Esophagus squamous epithelium (tissue), 5 donors: ENCODE results near the gene ITPR3. TPM values are rescaled to one million over a fixed set of nuclear protein-coding genes. Genes with fewer than 3 reads are reported as not detected.

Source experiments
- DNase-seq: peaks from one replicate; lab custom pipeline; 2025; lab: John Stamatoyannopoulos, UW
- H3K27ac ChIP-seq, 4 donors: fragments of 200-600 bp; sonication (generic); one replicate each; pipeline ENCODE4 v1.5.1; 2016 to 2019; ENCODE audit warnings: mild to moderate bottlenecking in 1 of 4
- H3K27me3 ChIP-seq, 4 donors: fragments of 200-600 bp; sonication (generic); 1 replicate in 3 of 4; 2 replicates in 1 of 4; pipeline versions ENCODE4 v1.5.1 to v1.6.0; 2017 to 2021; ENCODE audit warnings: antibody characterized with exemption in 1 of 4
- H3K36me3 ChIP-seq, 3 donors: fragments of 200-600 bp; sonication (generic); one replicate each; pipeline ENCODE4 v1.5.1; 2016 to 2019
- H3K4me1 ChIP-seq, 3 donors: fragments of 200-600 bp; sonication (generic); one replicate each; pipeline ENCODE4 v1.5.1; 2017 to 2019
- H3K4me3 ChIP-seq, 4 donors: fragments of 200-600 bp; sonication (generic); 1 replicate in 3 of 4; 2 replicates in 1 of 4; pipeline ENCODE4 v1.5.1; 2016 to 2019; ENCODE audit warnings: mild to moderate bottlenecking in 2 of 4, moderate library complexity in 1 of 4
- H3K9me3 ChIP-seq, 3 donors: fragments of 200-600 bp; sonication (generic); one replicate each; pipeline ENCODE4 v1.5.1; 2016 to 2019
- CTCF ChIP-seq, 6 experiments: fragments of 450-650 bp in 4 of 6; fragments of 200-600 bp in 2 of 6; sonication (generic) in 2 of 6; IDR thresholded peaks; one replicate each; pipeline ENCODE4 v1.5.1; 2016 to 2019; ENCODE audit warnings: antibody characterized with exemption in 6 of 6, mild to moderate bottlenecking in 4 of 6, moderate library complexity in 4 of 6
- POLR2A ChIP-seq, 4 donors: fragments of 450-650 bp; IDR thresholded peaks; one replicate each; pipeline ENCODE4 v1.6.1; 2017; ENCODE audit warnings: antibody characterized with exemption in 4 of 4, mild to moderate bottlenecking in 4 of 4, moderate library complexity in 3 of 4
- whole genome bisulfite sequencing, 2 donors: methylation state at CpG; one replicate each; pipeline ENCODE4 v1.1.5; 2018; 5-methylcytosine and 5-hydroxymethylcytosine counted together
- intact Hi-C: fragments of 100-400 bp; cut with DNase I; formaldehyde crosslinking; loops from one replicate; pipeline ENCODE4 v1.15.0; 2022
- total RNA-seq, 4 donors: library from RNA; depleted of rRNA; stranded (reverse); fragments of >200 nt; gene quantifications; one replicate each; pipeline ENCODE4 v1.1.0, GENCODE V29; 2016
- donor health status: DM: yes; HTN: yes; CAD: no.

ITPR3 gene
- total RNA-seq, 4 donors from 2014 or later = 21.8 to 39.2 (median 35.3) TPM

GRCh38 chr6:33585403-33586107 lies 35.6 kb upstream of the ITPR3 start:
- TF ChIP-seq CTCF (IDR thresholded peaks at IDR 0.05) = peak; percentile 95 to 100 (median 98)
- peak in 1 of 4 donors; percentile 7 for TF ChIP-seq POLR2A (IDR thresholded peaks at IDR 0.05)
- no peak for DNase-seq
- no peaks in the 10 kb centered on the region for H3K9me3 ChIP-seq
- H3K36me3 ChIP-seq = no peaks in the 10 kb centered on the region
- peak overlapping the region in 1 of 4 donors; percentile 21 for H3K27ac ChIP-seq
- 20% methylated on average over 1 of the region's 14 CpGs; no CpG with 5 or more reads in 1 of the 2 donors for WGBS, 2 donors
- H3K4me3 ChIP-seq = peak overlapping the region in 1 of 4 donors; percentile 43
- H3K4me1 ChIP-seq = peaks cover 18 to 34% (median 26%) of the 10 kb centered on the region in 3 donors
- H3K27me3 ChIP-seq = no peaks in the 10 kb centered on the region
- intact Hi-C loops = loop anchor here (5.0 to 10.0 kb wide), 2 partner anchors 49 to 117 kb away; no protein-coding TSS in a partner anchor

DNA sequence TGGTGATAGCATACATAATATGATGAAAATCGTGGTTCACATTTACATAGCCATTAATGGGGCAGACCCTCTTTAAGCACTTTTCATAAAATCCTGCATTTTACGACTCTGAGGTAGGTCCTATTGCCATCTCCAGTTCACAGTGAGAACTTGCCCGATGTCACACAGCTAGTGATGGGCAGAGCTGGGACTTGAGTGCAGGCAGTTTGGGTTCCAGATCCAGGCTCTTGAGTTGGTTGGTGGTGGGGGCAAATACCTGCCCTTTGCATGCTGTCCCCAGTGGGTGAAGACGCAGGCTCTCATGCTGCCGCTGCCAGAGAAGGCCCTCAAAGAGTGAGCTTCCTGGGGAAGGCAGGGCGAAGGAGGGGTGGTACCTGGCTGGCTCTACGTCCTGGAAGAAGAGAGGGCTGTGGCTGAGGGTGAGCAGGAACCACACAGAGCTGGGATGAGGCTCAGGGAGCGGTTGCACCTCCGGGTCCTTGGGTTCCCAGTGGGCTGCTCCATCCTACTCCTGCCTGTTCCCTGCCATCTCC lies 34.9 kb upstream of the ITPR3 start:
- Histone ChIP-seq H3K9me3 (no peaks in the 10 kb centered on the region), H3K27me3 (no peaks in the 10 kb centered on the region), H3K4me1 (peaks cover 21 to 36% (median 29%) of the 10 kb centered on the region in 3 donors), H3K36me3 (no peaks in the 10 kb centered on the region), H3K27ac (peak overlapping the region in 1 of 4 donors; percentile 21), H3K4me3 (peak overlapping the region in 1 of 4 donors; percentile 43)
- intact Hi-C loops = loop anchor here (5.0 to 10.0 kb wide), 2 partner anchors 49 to 116 kb away; no protein-coding TSS in a partner anchor
- DNase-seq = no peak
- 79 to 90% methylated on average over 2 to 9 of the region's 9 CpGs for WGBS, 2 donors
- TF ChIP-seq POLR2A (IDR thresholded peaks at IDR 0.05) (no peak), CTCF (IDR thresholded peaks at IDR 0.05) (no peak)

- Histone ChIP-seq H3K4me1 (peaks cover 23 to 40% (median 29%) of the 10 kb centered on the region in 3 donors), H3K36me3 (no peaks in the 10 kb centered on the region), H3K9me3 (no peaks in the 10 kb centered on the region), H3K27ac (no peak overlapping the region), H3K27me3 (peaks cover 0 to 1% (median 0%) of the 10 kb centered on the region in 4 donors), H3K4me3 (no peak overlapping the region)
- no peak for TF ChIP-seq CTCF (IDR thresholded peaks at IDR 0.05)
- TF ChIP-seq POLR2A (IDR thresholded peaks at IDR 0.05) = no peak
- no peak for DNase-seq
- 65 to 68% methylated on average over 8 of the region's 8 CpGs for WGBS, 2 donors
- intact Hi-C loops = loop anchor here (5.0 to 10.0 kb wide), 2 partner anchors 47 to 115 kb away; no protein-coding TSS in a partner anchor
Measured at GRCh38 chr6:33587529-33587928, 33.6 kb upstream of the ITPR3 start.

DNA sequence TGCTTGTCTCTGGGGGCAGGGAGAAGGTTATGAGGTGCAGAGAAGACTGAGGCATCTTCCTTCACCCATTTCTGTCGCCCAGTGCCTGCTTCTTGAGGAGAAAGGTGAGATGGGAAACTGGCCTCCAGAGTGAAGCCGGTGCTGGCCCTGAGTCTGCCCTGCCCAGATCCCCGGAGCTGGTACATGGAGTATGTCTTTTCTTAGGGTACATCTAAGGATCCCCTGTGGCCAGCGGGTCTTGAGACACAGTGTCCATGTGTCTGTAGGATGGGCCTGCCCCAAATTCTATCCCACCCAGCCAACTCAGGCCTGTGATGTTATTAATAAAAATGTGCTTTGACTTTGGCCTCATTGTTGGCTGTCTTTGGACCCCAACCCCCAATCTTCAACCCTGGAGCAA lies 32.2 kb upstream of the ITPR3 start:
- no peak for TF ChIP-seq CTCF (IDR thresholded peaks at IDR 0.05)
- TF ChIP-seq POLR2A (IDR thresholded peaks at IDR 0.05) = no peak
- no peaks in the 10 kb centered on the region for H3K9me3 ChIP-seq
- no peaks in the 10 kb centered on the region for H3K36me3 ChIP-seq
- 87 to 100% methylated on average over 2 of the region's 4 CpGs for WGBS, 2 donors
- H3K27ac ChIP-seq = peak overlapping the region in 2 of 4 donors; percentile 80 to 88
- DNase-seq = no peak
- H3K27me3 ChIP-seq = peaks cover 0 to 13% (median 0%) of the 10 kb centered on the region in 4 donors
- intact Hi-C loops = loop anchor here (5.0 to 10.0 kb wide), 2 partner anchors 46 to 113 kb away; no protein-coding TSS in a partner anchor
- no peak overlapping the region for H3K4me3 ChIP-seq
- H3K4me1 ChIP-seq = peaks cover 29 to 51% (median 31%) of the 10 kb centered on the region in 3 donors

DNA sequence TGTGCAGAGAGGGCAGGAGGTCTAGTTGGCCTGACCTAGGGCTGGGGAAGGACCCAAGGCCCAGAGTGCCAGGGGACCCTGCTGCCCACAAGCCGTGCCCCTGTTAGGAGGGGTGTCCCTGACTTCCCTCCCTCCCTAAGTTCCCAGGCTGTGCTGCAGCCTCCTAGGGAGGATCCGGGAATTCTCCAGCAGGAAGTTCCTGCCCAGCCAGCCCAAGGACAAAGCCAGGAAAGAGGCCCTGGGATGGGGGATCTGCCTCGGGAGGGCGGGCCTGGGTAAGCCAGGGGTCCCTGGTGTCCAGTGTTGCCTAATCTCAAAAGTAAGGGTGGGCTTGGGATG lies 31.8 kb upstream of the ITPR3 start:
- Histone ChIP-seq H3K4me3 (no peak overlapping the region), H3K4me1 (peaks cover 29 to 51% (median 31%) of the 10 kb centered on the region in 3 donors), H3K27ac (peak overlapping the region in 3 of 4 donors; percentile 75 to 88 (median 80)), H3K27me3 (peaks cover 0 to 13% (median 0%) of the 10 kb centered on the region in 4 donors), H3K9me3 (no peaks in the 10 kb centered on the region), H3K36me3 (no peaks in the 10 kb centered on the region)
- intact Hi-C loops = loop anchor here (5.0 to 10.0 kb wide), 2 partner anchors 45 to 113 kb away; no protein-coding TSS in a partner anchor
- DNase-seq = no peak
- TF ChIP-seq POLR2A (IDR thresholded peaks at IDR 0.05) = no peak
- no peak for TF ChIP-seq CTCF (IDR thresholded peaks at IDR 0.05)
- WGBS, 2 donors = 70% methylated on average over 2 of the region's 4 CpGs; no CpG with 5 or more reads in 1 of the 2 donors
